Measurements from ENCODE around the gene DTL.

DTL gene

GRCh38 chr1:212040629-212041412 is 5.3 kb downstream of the DTL start:
- no peak overlapping the region for H3K27ac ChIP-seq
- no peak for TF ChIP-seq CTCF (conservative IDR thresholded peaks at IDR 0.05)
- no peak for TF ChIP-seq ZFX (IDR thresholded peaks at IDR 0.05)

- TF ChIP-seq CTCF (conservative IDR thresholded peaks at IDR 0.05) (no peak), ZFX (IDR thresholded peaks at IDR 0.05) (no peak)
- H3K27ac ChIP-seq, result no peak overlapping the region
These were observed 6.9 kb downstream of the DTL start for GRCh38 chr1:212042436-212042835.

GRCh38 chr1:212044851-212045250 is 9.3 kb downstream of the DTL start:
- no peak for TF ChIP-seq CTCF (conservative IDR thresholded peaks at IDR 0.05)
- no peak for TF ChIP-seq ZFX (IDR thresholded peaks at IDR 0.05)
- no peak overlapping the region for H3K27ac ChIP-seq

- TF ChIP-seq ZFX (IDR thresholded peaks at IDR 0.05), result no peak
- H3K27ac ChIP-seq, result no peak overlapping the region
These were observed 10.4 kb downstream of the DTL start for GRCh38 chr1:212045981-212046380.

GRCh38 chr1:212053993-212054392 is 18.4 kb downstream of the DTL start:
- no peak overlapping the region for H3K27ac ChIP-seq
- TF ChIP-seq ZFX (IDR thresholded peaks at IDR 0.05) (no peak), CTCF (conservative IDR thresholded peaks at IDR 0.05) (no peak)

- H3K27ac ChIP-seq, result no peak overlapping the region
- no peak for TF ChIP-seq ZFX (IDR thresholded peaks at IDR 0.05)
- no peak for TF ChIP-seq CTCF (conservative IDR thresholded peaks at IDR 0.05)
These were observed 19.8 kb downstream of the DTL start for GRCh38 chr1:212055333-212055732.

- no peak overlapping the region for H3K27ac ChIP-seq
- TF ChIP-seq ZFX (IDR thresholded peaks at IDR 0.05) (no peak), CTCF (conservative IDR thresholded peaks at IDR 0.05) (no peak)
These were observed 25.3 kb downstream of the DTL start for GRCh38 chr1:212060632-212061472.
